Chondrocyte (in vitro differentiated cells): ENCODE data around the gene SMOC2. TPM values are rescaled to one million over a fixed set of nuclear protein-coding genes. Genes with fewer than 3 reads are reported as not detected.

ENCODE experiments used
- DNase-seq: peaks from one replicate; pipeline ENCODE4 v3.0.0; 2021; ENCODE audit warnings: mixed read lengths, low spot score
- H3K27ac Mint-ChIP-seq: one replicate; pipeline ENCODE4 v1.8.0; 2021; ENCODE audit warnings: mild to moderate bottlenecking, moderate library complexity, mixed read lengths; ENCODE audit not compliant: unreplicated experiment
- H3K27me3 Mint-ChIP-seq: 2 replicates; pipeline ENCODE4 v1.8.0; 2021; ENCODE audit warnings: low read depth, mixed read lengths
- H3K36me3 Mint-ChIP-seq: 2 replicates; pipeline ENCODE4 v1.8.0; 2021; ENCODE audit warnings: low read depth, mixed read lengths
- H3K4me1 Mint-ChIP-seq: 2 replicates; pipeline ENCODE4 v1.8.0; 2021; ENCODE audit warnings: low read depth, mild to moderate bottlenecking, mixed read lengths
- H3K4me3 Mint-ChIP-seq: one replicate; pipeline ENCODE4 v1.8.0; 2021; ENCODE audit warnings: mild to moderate bottlenecking, moderate library complexity, mixed read lengths; ENCODE audit not compliant: unreplicated experiment
- H3K9me3 Mint-ChIP-seq: 2 replicates; pipeline ENCODE4 v1.8.0; 2021; ENCODE audit warnings: low read depth, mixed read lengths
- total RNA-seq: library from RNA; stranded (reverse); gene quantifications from 3 replicates; pipeline ENCODE4 v1.2.1, GENCODE V29; 2021
- TF ChIP-seq, protein P1 (sequence below): fragments of 200-600 bp; sonication (generic); IDR thresholded peaks from 2 replicates; pipeline ENCODE4 v1.5.0; 2021; ENCODE audit warnings: antibody characterized with exemption, mild to moderate bottlenecking, moderate library complexity

SMOC2 gene
- total RNA-seq, 1 donor from 2014 or later: 148 TPM

- TF ChIP-seq, protein P1, sequence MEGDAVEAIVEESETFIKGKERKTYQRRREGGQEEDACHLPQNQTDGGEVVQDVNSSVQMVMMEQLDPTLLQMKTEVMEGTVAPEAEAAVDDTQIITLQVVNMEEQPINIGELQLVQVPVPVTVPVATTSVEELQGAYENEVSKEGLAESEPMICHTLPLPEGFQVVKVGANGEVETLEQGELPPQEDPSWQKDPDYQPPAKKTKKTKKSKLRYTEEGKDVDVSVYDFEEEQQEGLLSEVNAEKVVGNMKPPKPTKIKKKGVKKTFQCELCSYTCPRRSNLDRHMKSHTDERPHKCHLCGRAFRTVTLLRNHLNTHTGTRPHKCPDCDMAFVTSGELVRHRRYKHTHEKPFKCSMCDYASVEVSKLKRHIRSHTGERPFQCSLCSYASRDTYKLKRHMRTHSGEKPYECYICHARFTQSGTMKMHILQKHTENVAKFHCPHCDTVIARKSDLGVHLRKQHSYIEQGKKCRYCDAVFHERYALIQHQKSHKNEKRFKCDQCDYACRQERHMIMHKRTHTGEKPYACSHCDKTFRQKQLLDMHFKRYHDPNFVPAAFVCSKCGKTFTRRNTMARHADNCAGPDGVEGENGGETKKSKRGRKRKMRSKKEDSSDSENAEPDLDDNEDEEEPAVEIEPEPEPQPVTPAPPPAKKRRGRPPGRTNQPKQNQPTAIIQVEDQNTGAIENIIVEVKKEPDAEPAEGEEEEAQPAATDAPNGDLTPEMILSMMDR: no peak
- no peak overlapping the region for H3K4me3 Mint-ChIP-seq
These were observed 117.7 kb downstream of the SMOC2 start for GRCh38 chr6:168558686-168559085.

DNA sequence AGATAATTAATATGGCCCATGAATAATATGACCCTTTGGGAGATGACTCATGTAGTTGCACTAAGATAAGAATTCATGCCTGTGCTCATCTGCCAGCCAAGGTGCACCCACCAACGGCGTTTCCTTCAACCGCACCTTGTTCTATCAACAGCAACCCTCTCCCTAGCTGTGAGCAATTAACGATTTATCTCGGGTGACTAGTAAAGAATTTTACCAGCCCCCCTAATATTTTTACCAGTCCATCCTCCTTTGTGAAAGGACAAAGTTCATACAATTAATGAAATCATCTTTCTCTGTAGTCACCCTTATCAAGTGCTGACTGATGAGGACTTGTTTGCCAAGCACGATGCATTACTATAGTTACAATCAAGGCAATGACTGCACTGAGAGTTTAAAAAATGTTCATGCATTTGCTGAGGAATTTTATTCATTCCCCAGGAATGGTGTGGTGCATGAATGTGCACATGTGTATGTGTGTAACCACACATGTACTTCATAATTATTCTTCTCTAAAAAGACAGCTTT, 118.7 kb downstream of the SMOC2 start:
- TF ChIP-seq, protein P1: no peak
- H3K4me3 Mint-ChIP-seq: no peak overlapping the region
- peaks cover 4% of the 10 kb centered on the region for H3K9me3 Mint-ChIP-seq
- H3K36me3 Mint-ChIP-seq: peaks cover 5% of the 10 kb centered on the region
- H3K27ac Mint-ChIP-seq: no peak overlapping the region
- DNase-seq: no peak
- no peaks in the 10 kb centered on the region for H3K4me1 Mint-ChIP-seq
- no peaks in the 10 kb centered on the region for H3K27me3 Mint-ChIP-seq

More at GRCh38 chr6:168558686-168559085, 117.7 kb downstream of the SMOC2 start:
- H3K36me3 Mint-ChIP-seq: peaks cover 11% of the 10 kb centered on the region
- no peaks in the 10 kb centered on the region for H3K27me3 Mint-ChIP-seq
- H3K4me1 Mint-ChIP-seq: no peaks in the 10 kb centered on the region
- no peak overlapping the region for H3K27ac Mint-ChIP-seq
- no peak for DNase-seq
- peaks cover 4% of the 10 kb centered on the region for H3K9me3 Mint-ChIP-seq

DNA sequence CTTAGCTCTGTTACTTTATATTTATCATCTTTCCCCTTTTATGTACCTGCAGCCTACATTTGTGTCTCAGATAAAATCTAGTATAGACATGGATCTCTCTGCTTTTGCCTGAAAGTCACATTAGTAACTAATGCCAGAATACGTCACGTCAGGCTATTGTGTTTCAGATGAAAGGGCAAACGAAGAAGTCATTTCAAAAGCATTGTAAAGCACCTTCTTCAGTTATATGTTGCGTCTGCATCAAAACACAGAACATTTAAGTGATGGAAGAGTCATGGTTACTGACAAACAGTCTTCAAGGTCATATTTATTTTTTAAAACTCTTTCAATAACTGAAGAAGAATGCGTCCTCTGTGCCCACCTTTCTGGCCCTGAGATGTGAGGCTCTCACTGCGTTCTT, 119.1 kb downstream of the SMOC2 start:
- DNase-seq: no peak
- H3K27ac Mint-ChIP-seq: no peak overlapping the region
- no peak overlapping the region for H3K4me3 Mint-ChIP-seq
- H3K27me3 Mint-ChIP-seq: no peaks in the 10 kb centered on the region
- H3K4me1 Mint-ChIP-seq: no peaks in the 10 kb centered on the region
- TF ChIP-seq, protein P1: no peak
- peaks cover 5% of the 10 kb centered on the region for H3K9me3 Mint-ChIP-seq
- H3K36me3 Mint-ChIP-seq: peaks cover 4% of the 10 kb centered on the region

- Mint-ChIP-seq H3K4me3 (no peak overlapping the region), H3K27me3 (no peaks in the 10 kb centered on the region)
- TF ChIP-seq, protein P1: no peak
These were observed 121.7 kb downstream of the SMOC2 start for GRCh38 chr6:168562576-168563151.

DNA sequence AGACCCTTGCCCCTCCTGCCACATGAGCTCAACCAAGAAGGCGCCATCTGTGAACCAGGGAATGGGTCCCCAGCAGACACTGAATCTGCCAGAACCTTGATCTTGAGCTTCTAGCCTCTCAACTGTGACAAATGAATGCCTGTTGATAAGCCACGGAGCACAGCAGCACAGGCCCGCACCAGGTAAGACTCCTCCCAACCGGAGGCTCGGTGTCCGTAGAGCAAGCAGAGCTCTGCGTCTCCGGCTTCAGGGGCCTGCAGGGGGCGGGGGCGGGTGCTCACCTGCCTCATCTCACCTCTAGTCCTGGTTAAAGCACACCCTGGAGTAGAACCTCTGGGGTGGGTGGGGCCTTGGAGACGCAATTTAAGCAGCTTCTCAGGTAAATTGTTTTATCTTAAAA, 122.7 kb downstream of the SMOC2 start:
- TF ChIP-seq, protein P1: no peak
- no peaks in the 10 kb centered on the region for H3K27me3 Mint-ChIP-seq
- no peaks in the 10 kb centered on the region for H3K4me1 Mint-ChIP-seq
- no peak overlapping the region for H3K4me3 Mint-ChIP-seq
- DNase-seq: no peak
- peaks cover 11% of the 10 kb centered on the region for H3K36me3 Mint-ChIP-seq
- no peak overlapping the region for H3K27ac Mint-ChIP-seq
- H3K9me3 Mint-ChIP-seq: peaks cover 7% of the 10 kb centered on the region

More at GRCh38 chr6:168562576-168563151, 121.7 kb downstream of the SMOC2 start:
- H3K27ac Mint-ChIP-seq: no peak overlapping the region
- DNase-seq: no peak
- H3K9me3 Mint-ChIP-seq: peaks cover 7% of the 10 kb centered on the region
- peaks cover 4% of the 10 kb centered on the region for H3K36me3 Mint-ChIP-seq
- no peaks in the 10 kb centered on the region for H3K4me1 Mint-ChIP-seq
